HCT116 (cell line): ENCODE measurements around the gene ATP2B1. TPM values are rescaled to one million over a fixed set of nuclear protein-coding genes. Genes with fewer than 3 reads are reported as not detected.

ENCODE experiments used
- ATAC-seq: fragments of 200-7000 bp; cut with Tn5 transposase; 2 replicates; pipeline ENCODE4 v1.9.1; 2020; ENCODE audit warnings: mild to moderate bottlenecking, moderate library complexity
- BruUV-seq: library from RNA; stranded (reverse); fragments of 400-500 nt; replicated peaks from 2 replicates; lab custom pipeline; 2021; lab: Mats Ljungman, UMichigan
- CTCF ChIA-PET: fragments of 300-600 bp; sonication (Branson Sonifier 250); formaldehyde crosslinking; loops from one replicate; lab custom pipeline; 2021; ENCODE audit warnings: antibody characterized with exemption; lab: Charles Lee
- POLR2A ChIA-PET: fragments of 300-600, 350-600 bp; sonication (Branson Sonifier 250); formaldehyde crosslinking; loops from one replicate; lab custom pipeline; 2021; ENCODE audit warnings: antibody characterized with exemption; lab: Charles Lee
- RAD21 ChIA-PET, 2 experiments: fragments of 300-600 bp; sonication (Branson Sonifier 250); formaldehyde crosslinking; loops; one replicate each; lab custom pipeline; 2023; ENCODE audit warnings: low total read pairs in 2 of 2; ENCODE audit not compliant: uncharacterized antibody in 2 of 2, unreplicated experiment in 2 of 2, low non-redundant PET in 1 of 2; lab: Charles Lee
- DNase-seq: peaks from one replicate; pipeline ENCODE4 v3.0.0-alpha.2; 2010; ENCODE audit warnings: low read depth, low spot score
- H2AFZ ChIP-seq: fragments of 200-600 bp; shearing (Covaris generic), sonication (generic); 2 replicates; pipeline ENCODE4 v1.6.1; 2017; ENCODE audit warnings: low read depth, mixed run types, mixed read lengths, antibody characterized with exemption, low read length; ENCODE audit not compliant: poor library complexity, severe bottlenecking
- H3K27ac ChIP-seq: 2 replicates; pipeline ENCODE4 v1.5.1; 2012; ENCODE audit warnings: low read depth, low read length
- H3K27me3 ChIP-seq: fragments of 200-600 bp; sonication (generic); 2 replicates; pipeline ENCODE4 v1.6.1; 2016; ENCODE audit warnings: mixed run types, low read length, mixed read lengths; ENCODE audit not compliant: insufficient read depth
- H3K36me3 ChIP-seq, 2 experiments: fragments of 200-500 bp in 1 of 2; fragments of 200-600 bp in 1 of 2; sonication (Bioruptor generic) in 1 of 2; sonication (generic) in 1 of 2; 2 replicates each; pipeline versions ENCODE4 v1.5.1 to v1.6.1; 2014 to 2016; ENCODE audit warnings: low read length in 2 of 2, inconsistent platforms in 1 of 2, mixed read lengths in 1 of 2, mixed run types in 1 of 2; ENCODE audit not compliant: insufficient read depth in 2 of 2, control insufficient read depth in 1 of 2
- H3K4me1 ChIP-seq, 2 experiments: fragments of 200-600 bp in 1 of 2; sonication (generic) in 1 of 2; 2 replicates each; pipeline versions ENCODE4 v1.5.1 to v1.6.1; 2012 to 2017; ENCODE audit warnings: low read length in 2 of 2, inconsistent platforms in 1 of 2, mild to moderate bottlenecking in 1 of 2, mixed read lengths in 1 of 2, mixed run types in 1 of 2, moderate library complexity in 1 of 2; ENCODE audit not compliant: insufficient read depth in 2 of 2, control insufficient read depth in 1 of 2
- H3K4me2 ChIP-seq: fragments of 200-600 bp; sonication (generic); 2 replicates; pipeline ENCODE4 v1.6.1; 2017; ENCODE audit warnings: mixed run types, low read length, mixed read lengths
- H3K4me3 ChIP-seq, 2 experiments: fragments of 200-600 bp in 1 of 2; sonication (generic) in 1 of 2; replicated peaks in 1 of 2; 2 replicates each; pipeline ENCODE4 v1.5.1; 2011 to 2016; ENCODE audit warnings: low read length in 2 of 2, control low read depth in 1 of 2, low read depth in 1 of 2, mild to moderate bottlenecking in 1 of 2, mixed read lengths in 1 of 2, mixed run types in 1 of 2
- H3K79me2 ChIP-seq: fragments of 200-600 bp; sonication (generic); 2 replicates; pipeline ENCODE4 v1.6.1; 2017; ENCODE audit warnings: mild to moderate bottlenecking, mixed run types, low read length, moderate library complexity, mixed read lengths; ENCODE audit not compliant: insufficient read depth
- H3K9ac ChIP-seq: fragments of 200-600 bp; sonication (generic); 2 replicates; pipeline ENCODE4 v1.6.1; 2016; ENCODE audit warnings: low read length, mixed read lengths
- H3K9me2 ChIP-seq: fragments of 200-600 bp; sonication (generic), shearing (Covaris generic); 2 replicates; pipeline ENCODE4 v1.6.1; 2017; ENCODE audit warnings: mixed run types, mild to moderate bottlenecking, moderate library complexity; ENCODE audit not compliant: insufficient read depth
- H3K9me3 ChIP-seq, 2 experiments: fragments of 200-500 bp in 1 of 2; fragments of 200-600 bp in 1 of 2; sonication (Bioruptor generic) in 1 of 2; sonication (generic) in 1 of 2; 2 replicates each; pipeline ENCODE4 v1.6.1; 2014 to 2017; ENCODE audit warnings: low read length in 2 of 2, mixed read lengths in 2 of 2, inconsistent platforms in 1 of 2, low read depth in 1 of 2, mild to moderate bottlenecking in 1 of 2, mixed run types in 1 of 2, moderate library complexity in 1 of 2; ENCODE audit not compliant: control insufficient read depth in 1 of 2, insufficient read depth in 1 of 2
- H4K20me1 ChIP-seq: fragments of 200-600 bp; sonication (generic), shearing (Covaris generic); 2 replicates; pipeline ENCODE4 v1.6.1; 2017; ENCODE audit warnings: mixed run types, mild to moderate bottlenecking, moderate library complexity; ENCODE audit not compliant: insufficient read depth
- EGR1 ChIP-seq: IDR thresholded peaks from 2 replicates; pipeline ENCODE4 v1.6.1; 2012; ENCODE audit warnings: low read depth
- POLR2AphosphoS5 ChIP-seq: IDR thresholded peaks from 2 replicates; pipeline ENCODE4 v1.6.1; 2011; ENCODE audit warnings: mild to moderate bottlenecking, low read depth, low read length, moderate library complexity
- RAD21 ChIP-seq: IDR thresholded peaks from 2 replicates; pipeline ENCODE4 v1.6.1; 2012; ENCODE audit warnings: low read depth, mild to moderate bottlenecking
- SP1 ChIP-seq: IDR thresholded peaks from 2 replicates; pipeline ENCODE4 v1.6.1; 2012; ENCODE audit warnings: low read depth
- ZBTB33 ChIP-seq: IDR thresholded peaks from 2 replicates; pipeline ENCODE4 v1.6.1; 2011; ENCODE audit warnings: mild to moderate bottlenecking, low read length, moderate library complexity; ENCODE audit not compliant: insufficient replicate concordance; ENCODE audit errors: extremely low read depth
- ZFX ChIP-seq: fragments of 450-650 bp; IDR thresholded peaks from 2 replicates; pipeline ENCODE4 v1.6.1; 2017
- intact Hi-C: fragments of 100-400 bp; cut with micrococcal nuclease; formaldehyde crosslinking; loops from 2 replicates; pipeline ENCODE4 v1.10.0; 2022
- total RNA-seq: library from RNA; stranded (reverse); gene quantifications from one replicate; pipeline ENCODE4 v1.2.1, GENCODE V29; 2021; ENCODE audit not compliant: unreplicated experiment

The ATP2B1 gene
- total RNA-seq, 1 experiment from 2014 or later, result 62.4 TPM

DNA sequence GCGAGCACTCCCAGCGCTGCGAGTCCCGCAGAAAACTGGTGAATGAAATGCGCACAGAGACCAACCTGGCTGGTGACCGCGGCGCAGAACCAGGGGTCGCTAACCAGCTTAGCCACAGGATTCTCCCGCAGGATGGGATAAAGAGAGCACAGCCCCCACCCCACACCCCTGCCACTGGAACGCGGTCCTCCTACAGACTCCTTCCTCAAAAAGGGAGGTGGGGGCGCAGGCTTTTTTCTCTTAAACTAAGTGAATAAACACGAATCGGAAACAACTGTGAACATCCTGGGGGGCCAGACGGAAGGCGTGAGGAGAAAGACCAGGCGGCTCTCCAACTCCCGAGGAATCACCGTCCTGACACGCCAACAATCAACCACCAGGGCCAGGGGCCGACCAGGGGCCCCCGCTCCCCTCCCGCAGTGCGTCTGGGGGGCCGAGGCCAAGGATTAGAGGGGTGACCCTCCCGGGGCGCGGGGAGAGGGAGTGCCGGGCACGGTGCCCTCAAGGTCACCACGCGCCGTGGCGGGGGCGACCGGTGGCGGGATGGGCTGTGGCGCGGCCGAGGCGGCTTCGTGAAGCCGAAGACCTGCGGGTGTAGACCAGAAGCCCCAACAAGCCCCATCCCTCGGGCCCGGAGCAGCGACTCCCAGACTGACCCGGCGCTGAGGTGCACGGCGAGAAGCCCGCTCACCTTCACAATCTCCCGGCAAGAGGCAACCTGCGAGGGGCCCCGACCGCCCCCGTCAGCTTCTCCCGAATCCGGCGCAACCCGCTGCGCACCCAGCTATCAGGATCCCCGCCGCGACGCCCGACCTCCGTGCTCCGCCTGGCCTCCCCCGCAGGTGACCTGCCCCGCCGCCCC is 704 bp downstream of the ATP2B1 start:
- BruUV-seq, result no TSS peak
- H3K4me2 ChIP-seq, result peak overlapping the region; percentile 97
- no peak for DNase-seq
- H3K79me2 ChIP-seq, result peaks cover 55% of the 10 kb centered on the region
- intact Hi-C loops, result loop anchor here (2.0 to 10.0 kb wide), 2 partner anchors 257 to 383 kb away; no protein-coding TSS in a partner anchor
- no peak for TF ChIP-seq EGR1
- TF ChIP-seq POLR2AphosphoS5, result no peak
- TF ChIP-seq ZFX, result no peak
- no peak for TF ChIP-seq RAD21
- TF ChIP-seq SP1, result no peak
- no peak for TF ChIP-seq ZBTB33
- peaks cover 3 to 29% of the 10 kb centered on the region in 2 experiments; a peak in 3 of 4 replicates for H3K4me1 ChIP-seq
- ChIA-PET RAD21 (no interaction called here), CTCF (interaction anchor here (1.2 to 1.3 kb wide), 2 partner anchors 7 to 164 kb away, joined by 3 to 4 read pairs; no protein-coding TSS in a partner anchor), POLR2A (interaction anchor here (1.4 to 2.6 kb wide), 3 partner anchors 8 to 49 kb away, joined by 4 to 11 read pairs (median 5); no protein-coding TSS in a partner anchor)
- no peaks in the 10 kb centered on the region for H3K36me3 ChIP-seq
- ATAC-seq, result no peak
- no peaks in the 10 kb centered on the region for H3K27me3 ChIP-seq
- no peak overlapping the region for H2AFZ ChIP-seq
- H3K27ac ChIP-seq, result peak overlapping the region; percentile 96
- 0 out of 2 replicates have a peak, but pooled peaks cover 9% of the 10 kb centered on the region for H4K20me1 ChIP-seq
- peak overlapping the region; percentile 70 to 76 for H3K4me3 ChIP-seq
- no peaks in the 10 kb centered on the region for H3K9me2 ChIP-seq
- peak overlapping the region; percentile 83 for H3K9ac ChIP-seq
- H3K9me3 ChIP-seq, result no peaks in the 10 kb centered on the region
